RWPE1 (cell line): ENCODE results near the gene CUTA.

Experiments
- CTCF ChIA-PET: fragments of 350-600 bp; sonication (Branson Sonifier 250); formaldehyde crosslinking; extraction: SDS; loops from one replicate; lab custom pipeline; 2021; lab: Yijun Ruan, JAX
- POLR2A ChIA-PET: fragments of 400-600 bp; formaldehyde crosslinking; extraction: SDS; loops from one replicate; lab custom pipeline; 2020; ENCODE audit warnings: antibody characterized with exemption; ENCODE audit not compliant: low non-redundant PET; lab: Yijun Ruan, JAX
- DNase-seq: peaks from one replicate; pipeline ENCODE4 v3.0.0; 2012; ENCODE audit warnings: low spot score
- H3K27ac ChIP-seq: fragments of 450-650 bp; 2 replicates; pipeline ENCODE4 v1.5.1; 2017
- TF ChIP-seq, protein P1 (sequence below): fragments of 450-650 bp; conservative IDR thresholded peaks from 2 replicates; pipeline ENCODE4 v1.5.1; 2017; ENCODE audit warnings: low read depth, mild to moderate bottlenecking

CUTA gene, protein sequence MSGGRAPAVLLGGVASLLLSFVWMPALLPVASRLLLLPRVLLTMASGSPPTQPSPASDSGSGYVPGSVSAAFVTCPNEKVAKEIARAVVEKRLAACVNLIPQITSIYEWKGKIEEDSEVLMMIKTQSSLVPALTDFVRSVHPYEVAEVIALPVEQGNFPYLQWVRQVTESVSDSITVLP

DNA sequence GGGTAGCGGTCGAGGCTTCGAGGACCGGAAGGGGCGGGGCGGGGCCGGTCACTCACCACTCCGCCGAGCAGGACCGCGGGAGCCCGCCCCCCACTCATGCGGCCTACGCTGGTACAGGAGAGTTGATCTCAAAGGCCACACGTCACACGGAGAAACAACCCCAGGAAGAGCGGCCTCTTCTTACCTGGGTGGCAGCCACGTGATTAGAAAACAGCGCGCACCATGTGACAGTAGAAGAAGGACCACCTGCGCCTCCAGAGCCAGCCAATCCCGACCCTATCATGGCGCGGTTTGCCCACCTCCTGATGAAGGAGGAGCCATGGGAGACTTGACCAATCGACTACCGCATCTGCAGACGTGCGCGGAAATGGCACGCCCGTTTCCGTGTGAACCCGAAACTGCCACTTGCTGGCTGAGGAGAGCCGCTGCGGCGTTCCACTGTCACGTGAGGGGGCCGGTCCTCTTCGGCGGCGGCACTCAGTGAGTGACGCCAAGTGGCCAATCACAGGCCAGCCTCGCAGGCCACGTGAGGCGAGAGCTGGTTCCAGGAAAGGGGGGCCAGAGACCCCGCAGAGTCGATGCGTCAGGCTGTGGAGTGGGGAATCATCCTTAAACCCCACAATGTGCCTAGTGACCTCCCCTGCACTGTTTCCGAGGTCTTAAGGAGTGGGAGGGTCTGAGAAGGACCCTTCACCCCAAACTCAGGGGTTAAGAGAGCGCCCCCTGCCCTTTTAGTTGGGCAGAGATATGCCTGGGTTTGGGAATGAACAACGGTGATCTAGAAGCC is at the start of gene CUTA:
Gene CUTA (minus strand): TSS at position 205 of the 787 bp plus-strand sequence. CDS start 107 bp downstream, at position 98.
- POLR2A ChIA-PET = interaction anchor here (0.5 to 0.9 kb wide), 3 partner anchors 81 to 161 kb away, joined by 3 to 7 read pairs (median 3); no protein-coding TSS in a partner anchor
- TF ChIP-seq, protein P1, sequence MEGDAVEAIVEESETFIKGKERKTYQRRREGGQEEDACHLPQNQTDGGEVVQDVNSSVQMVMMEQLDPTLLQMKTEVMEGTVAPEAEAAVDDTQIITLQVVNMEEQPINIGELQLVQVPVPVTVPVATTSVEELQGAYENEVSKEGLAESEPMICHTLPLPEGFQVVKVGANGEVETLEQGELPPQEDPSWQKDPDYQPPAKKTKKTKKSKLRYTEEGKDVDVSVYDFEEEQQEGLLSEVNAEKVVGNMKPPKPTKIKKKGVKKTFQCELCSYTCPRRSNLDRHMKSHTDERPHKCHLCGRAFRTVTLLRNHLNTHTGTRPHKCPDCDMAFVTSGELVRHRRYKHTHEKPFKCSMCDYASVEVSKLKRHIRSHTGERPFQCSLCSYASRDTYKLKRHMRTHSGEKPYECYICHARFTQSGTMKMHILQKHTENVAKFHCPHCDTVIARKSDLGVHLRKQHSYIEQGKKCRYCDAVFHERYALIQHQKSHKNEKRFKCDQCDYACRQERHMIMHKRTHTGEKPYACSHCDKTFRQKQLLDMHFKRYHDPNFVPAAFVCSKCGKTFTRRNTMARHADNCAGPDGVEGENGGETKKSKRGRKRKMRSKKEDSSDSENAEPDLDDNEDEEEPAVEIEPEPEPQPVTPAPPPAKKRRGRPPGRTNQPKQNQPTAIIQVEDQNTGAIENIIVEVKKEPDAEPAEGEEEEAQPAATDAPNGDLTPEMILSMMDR = no peak; the same call in 1 of the 2 replicates
- peak within 1 kb of the TSS; percentile 94 for H3K27ac ChIP-seq
- peak; percentile 97 for DNase-seq
- CTCF ChIA-PET = interaction anchor here (0.6 to 1.2 kb wide), 4 partner anchors 8 to 329 kb away, joined by 3 to 7 read pairs (median 4); partner anchors contain the start of gene IP6K3

DNA sequence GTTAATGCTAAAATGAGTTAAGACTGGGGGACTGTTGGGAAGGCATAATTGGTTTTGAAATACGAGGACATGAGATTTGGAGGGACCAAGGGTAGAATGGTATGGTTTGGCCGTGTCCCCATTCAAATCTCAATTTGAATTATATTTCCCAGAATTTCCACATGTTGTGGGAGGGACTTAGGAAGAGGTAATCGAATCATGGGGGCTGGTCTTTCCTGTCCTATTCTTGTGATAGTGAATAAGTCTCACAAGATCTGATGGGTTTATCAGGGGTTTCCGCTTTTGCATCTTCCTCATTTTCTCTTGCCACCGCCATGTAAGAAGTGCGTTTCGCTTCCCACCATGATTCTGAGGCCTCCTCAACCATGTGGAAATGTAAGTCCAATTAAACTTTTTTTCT is 49.2 kb upstream of the CUTA start:
- TF ChIP-seq, protein P1 = no peak
- no peak for DNase-seq
- no peak overlapping the region for H3K27ac ChIP-seq
- CTCF ChIA-PET = no interaction called here
- POLR2A ChIA-PET = no interaction called here

DNA sequence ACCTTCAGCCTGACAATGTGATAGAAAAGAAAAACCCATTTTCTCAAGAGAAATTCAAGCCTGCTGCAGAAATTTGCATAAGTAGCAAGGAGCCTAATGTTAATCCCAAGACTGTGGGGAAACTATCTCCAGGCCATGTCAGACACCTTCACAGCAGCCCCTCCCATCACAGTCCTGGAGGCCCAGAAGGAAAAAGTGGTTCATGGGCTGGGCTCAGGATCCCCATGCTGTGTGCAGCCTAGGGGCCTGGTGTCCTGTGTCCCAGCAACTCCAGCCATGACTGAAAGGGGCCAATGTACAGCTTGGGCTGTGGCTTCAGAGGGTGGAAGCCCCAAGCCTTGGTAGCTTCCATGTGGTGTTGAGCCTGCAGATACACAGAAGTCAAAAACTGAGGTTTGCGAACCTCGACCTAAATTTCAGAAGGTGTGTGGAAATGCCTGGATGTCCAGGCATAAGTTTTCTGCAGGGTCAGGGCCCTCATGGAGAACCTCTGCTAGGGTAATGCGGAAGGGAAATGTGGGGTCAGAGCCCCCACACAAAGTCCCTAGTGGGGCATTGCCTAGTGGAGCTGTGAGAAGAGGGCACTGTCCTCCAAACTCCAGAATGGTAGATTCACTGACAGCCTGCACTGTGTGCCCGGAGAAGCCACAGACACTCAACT is 48.3 kb upstream of the CUTA start:
- no peak overlapping the region for H3K27ac ChIP-seq
- POLR2A ChIA-PET = no interaction called here
- DNase-seq = no peak
- CTCF ChIA-PET = no interaction called here
- TF ChIP-seq, protein P1 = no peak

DNA sequence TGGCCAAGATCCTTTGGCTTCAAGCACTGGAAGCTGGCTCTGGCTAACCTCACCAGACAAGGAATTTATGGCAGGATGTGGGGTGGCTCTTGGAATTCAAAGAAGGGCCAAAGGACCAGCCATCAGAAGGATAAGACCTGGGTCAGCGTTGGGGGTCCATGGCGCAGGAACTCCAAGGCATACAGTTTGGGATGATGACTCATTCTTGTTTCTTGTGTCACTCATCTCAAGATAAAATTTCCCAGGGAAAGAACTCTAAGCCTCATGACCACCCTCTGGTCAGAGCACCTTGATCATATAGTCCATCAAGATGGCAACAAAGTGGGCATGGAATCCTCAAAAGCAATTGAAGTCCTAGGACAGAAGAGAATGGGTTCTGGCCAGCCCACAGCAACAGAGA is 41.3 kb upstream of the CUTA start:
- DNase-seq = no peak
- TF ChIP-seq, protein P1 = no peak
- no peak overlapping the region for H3K27ac ChIP-seq
- CTCF ChIA-PET = no interaction called here
- POLR2A ChIA-PET = no interaction called here

DNA sequence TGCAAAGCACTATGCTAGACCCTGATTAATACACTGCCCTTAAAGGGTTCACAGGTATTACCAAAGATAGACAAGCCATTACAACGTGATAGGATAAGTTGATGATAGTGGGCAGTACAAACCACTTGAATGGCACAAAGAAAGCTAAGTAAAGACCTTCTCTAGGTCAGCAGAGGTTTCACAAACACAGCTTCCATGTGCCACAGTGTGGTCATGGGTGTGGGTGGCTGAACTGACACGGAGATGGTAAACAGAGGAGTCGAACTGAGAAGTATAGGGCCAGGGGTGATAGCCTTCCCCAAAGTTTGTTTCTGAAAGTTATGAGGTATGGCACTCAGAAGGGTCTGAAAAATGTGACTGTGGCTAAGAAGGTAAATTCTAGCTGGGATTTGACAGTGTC is 40.8 kb upstream of the CUTA start:
- TF ChIP-seq, protein P1 = no peak

DNA sequence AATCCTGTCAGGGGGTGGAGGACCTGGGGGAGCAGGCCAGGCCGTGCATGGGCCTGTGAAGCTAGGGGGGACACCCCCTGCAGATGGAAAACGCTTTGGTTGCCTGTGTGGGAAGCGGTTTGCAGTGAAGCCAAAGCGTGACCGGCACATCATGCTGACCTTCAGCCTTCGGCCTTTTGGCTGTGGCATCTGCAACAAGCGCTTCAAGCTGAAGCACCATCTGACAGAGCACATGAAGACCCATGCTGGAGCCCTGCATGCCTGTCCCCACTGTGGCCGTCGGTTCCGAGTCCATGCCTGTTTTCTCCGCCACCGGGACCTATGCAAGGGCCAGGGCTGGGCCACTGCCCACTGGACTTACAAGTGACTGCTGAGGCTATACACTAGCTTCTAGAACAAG is 38.2 kb upstream of the CUTA start:
- no peak overlapping the region for H3K27ac ChIP-seq
- POLR2A ChIA-PET = no interaction called here
- DNase-seq = no peak
- CTCF ChIA-PET = no interaction called here
- TF ChIP-seq, protein P1 = no peak

More for the DNA sequence above, 40.8 kb upstream of the CUTA start:
- no peak for DNase-seq
- H3K27ac ChIP-seq = no peak overlapping the region
- POLR2A ChIA-PET = no interaction called here
- CTCF ChIA-PET = no interaction called here
